AG20443 (cell line): ENCODE data around the gene RAPGEF5.
"Not testable (repeated sequence)": the region's sequence is repeated elsewhere in the genome, so short reads cannot be mapped to it uniquely, and the experiment has no call there.

Source experiments
- DNase-seq: peaks from one replicate; pipeline ENCODE4 v3.0.0; 2012; ENCODE audit warnings: low spot score, mixed read lengths

Gene RAPGEF5

DNA sequence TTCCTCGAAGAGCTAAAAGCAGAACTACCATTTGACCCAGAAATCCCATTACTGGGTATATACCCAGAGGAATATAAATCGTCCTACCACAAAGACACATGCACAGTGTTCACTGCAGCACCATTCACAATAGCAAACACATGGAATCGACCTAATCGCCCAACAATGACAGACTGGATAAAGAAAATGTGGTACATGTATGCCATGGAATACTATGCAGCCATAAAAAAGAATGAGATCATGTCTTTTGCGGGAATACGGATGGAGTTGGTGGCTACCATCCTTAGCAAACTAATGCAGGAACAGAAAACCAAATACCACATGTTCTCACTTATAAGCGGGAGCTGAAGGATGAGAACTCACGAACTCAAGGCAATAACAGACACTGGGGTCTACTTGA is 276.7 kb downstream of the RAPGEF5 start:
- not testable (repeated sequence) for DNase-seq

DNA sequence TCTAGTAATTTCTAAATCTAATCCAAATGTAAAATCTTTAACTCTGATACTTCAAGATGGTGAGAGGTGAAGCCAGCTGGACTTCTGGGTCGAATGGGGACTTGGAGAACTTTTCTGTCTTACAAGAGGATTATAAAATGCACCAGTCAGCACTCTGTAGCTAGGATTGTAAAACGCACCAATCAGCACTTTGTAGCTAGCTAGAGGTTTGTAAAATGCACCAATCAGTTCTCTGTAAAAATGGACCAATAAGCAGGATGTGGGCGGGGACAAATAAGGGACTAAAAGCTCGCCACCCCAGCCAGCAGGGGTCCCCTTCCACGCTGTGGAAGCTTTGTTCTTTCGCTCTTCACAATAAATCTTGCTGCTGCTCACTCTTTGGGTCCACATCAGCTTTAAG is 278.1 kb downstream of the RAPGEF5 start:
- not testable (repeated sequence) for DNase-seq

DNA sequence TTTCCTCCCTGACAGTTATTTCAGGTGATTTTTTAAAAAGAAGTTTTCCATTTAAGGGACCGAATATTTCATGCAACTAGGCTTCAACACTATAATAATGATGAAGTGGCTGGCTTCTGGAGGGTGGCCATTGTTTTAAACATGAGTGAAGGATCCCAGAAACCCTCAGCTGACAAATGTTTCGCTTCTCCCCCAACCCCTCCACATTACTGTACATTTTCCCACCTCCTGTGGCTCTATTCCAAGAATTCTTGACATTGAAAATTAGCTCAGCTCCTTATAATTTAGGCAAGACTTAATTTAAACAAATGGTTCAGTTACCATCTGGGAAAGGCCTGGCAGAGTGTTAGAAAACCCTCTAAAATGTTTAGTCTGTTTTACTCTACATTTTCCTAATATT is 281.4 kb downstream of the RAPGEF5 start:
- no peak for DNase-seq

DNA sequence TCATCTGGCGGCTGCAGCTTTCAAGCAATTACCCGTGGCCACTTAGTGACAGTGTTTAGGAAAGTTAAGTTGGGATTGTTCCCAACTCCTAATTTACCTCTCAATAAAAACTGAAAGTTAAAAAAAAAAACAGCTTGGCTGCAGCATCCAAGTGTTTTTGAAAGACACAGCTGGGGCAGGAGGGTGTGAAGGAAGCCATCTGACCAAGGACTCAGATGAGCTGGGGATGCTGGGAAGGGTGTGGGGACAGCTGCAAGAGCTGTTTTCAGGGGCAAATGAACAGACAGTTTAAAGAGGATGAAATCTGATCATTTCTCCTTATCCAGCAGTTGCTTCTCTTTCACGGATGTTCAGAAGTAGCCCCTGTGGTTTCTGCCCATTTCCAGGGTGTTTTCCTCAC is 282.1 kb downstream of the RAPGEF5 start:
- DNase-seq: no peak
